ENCODE data around the gene MMRN1.

DNA sequence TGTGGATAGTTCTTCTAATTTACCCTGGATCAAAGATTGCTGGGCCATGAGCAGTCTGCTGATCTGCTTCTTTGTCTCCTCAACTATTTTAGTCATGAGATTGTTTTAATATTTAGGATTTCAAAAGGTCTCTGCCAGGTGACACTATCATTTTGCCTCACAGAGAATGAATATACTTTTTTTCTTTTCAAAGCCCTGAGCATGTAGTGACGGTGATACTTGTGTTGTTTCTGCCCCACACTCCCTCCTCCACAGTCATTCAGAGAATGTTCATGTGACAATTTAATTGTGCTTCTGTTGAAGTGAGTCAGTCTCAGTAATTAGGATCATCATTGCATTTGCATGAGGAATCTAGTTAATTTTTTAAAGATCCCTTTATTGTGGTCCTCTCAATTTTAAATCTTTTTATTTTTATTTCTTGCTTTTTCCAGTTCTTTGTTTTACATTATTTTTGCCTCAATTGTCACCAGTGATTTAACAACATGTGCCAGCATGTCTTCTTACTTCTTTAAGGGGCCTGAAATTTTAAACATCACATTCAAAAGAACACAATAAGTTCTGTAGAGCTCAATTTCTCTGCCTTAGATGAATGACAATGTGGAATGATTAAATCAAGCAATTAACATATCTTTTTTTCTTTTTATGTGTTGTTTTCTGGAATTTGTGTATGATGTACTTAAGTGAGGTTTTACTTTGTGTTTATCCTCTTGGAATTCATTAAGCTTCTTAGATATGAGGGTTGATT, 12.3 kb downstream of the MMRN1 start:
- no peak for TF ChIP-seq BACH2 (CRISPR knock-in tag; IDR thresholded peaks at IDR 0.05; ENCODE audit: borderline replicate concordance)
- TF ChIP-seq RARB (CRISPR knock-in tag; IDR thresholded peaks at IDR 0.05), result no peak
- no peak for TF ChIP-seq ZFP30 (CRISPR knock-in tag; IDR thresholded peaks at IDR 0.05)
- TF ChIP-seq, protein P1, sequence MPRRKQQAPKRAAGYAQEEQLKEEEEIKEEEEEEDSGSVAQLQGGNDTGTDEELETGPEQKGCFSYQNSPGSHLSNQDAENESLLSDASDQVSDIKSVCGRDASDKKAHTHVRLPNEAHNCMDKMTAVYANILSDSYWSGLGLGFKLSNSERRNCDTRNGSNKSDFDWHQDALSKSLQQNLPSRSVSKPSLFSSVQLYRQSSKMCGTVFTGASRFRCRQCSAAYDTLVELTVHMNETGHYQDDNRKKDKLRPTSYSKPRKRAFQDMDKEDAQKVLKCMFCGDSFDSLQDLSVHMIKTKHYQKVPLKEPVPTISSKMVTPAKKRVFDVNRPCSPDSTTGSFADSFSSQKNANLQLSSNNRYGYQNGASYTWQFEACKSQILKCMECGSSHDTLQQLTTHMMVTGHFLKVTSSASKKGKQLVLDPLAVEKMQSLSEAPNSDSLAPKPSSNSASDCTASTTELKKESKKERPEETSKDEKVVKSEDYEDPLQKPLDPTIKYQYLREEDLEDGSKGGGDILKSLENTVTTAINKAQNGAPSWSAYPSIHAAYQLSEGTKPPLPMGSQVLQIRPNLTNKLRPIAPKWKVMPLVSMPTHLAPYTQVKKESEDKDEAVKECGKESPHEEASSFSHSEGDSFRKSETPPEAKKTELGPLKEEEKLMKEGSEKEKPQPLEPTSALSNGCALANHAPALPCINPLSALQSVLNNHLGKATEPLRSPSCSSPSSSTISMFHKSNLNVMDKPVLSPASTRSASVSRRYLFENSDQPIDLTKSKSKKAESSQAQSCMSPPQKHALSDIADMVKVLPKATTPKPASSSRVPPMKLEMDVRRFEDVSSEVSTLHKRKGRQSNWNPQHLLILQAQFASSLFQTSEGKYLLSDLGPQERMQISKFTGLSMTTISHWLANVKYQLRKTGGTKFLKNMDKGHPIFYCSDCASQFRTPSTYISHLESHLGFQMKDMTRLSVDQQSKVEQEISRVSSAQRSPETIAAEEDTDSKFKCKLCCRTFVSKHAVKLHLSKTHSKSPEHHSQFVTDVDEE (CRISPR knock-in tag; IDR thresholded peaks at IDR 0.05), result no peak
- no peak for TF ChIP-seq ZNF565 (CRISPR knock-in tag; conservative IDR thresholded peaks at IDR 0.05; ENCODE audit: low read depth)
- TF ChIP-seq, protein P2, sequence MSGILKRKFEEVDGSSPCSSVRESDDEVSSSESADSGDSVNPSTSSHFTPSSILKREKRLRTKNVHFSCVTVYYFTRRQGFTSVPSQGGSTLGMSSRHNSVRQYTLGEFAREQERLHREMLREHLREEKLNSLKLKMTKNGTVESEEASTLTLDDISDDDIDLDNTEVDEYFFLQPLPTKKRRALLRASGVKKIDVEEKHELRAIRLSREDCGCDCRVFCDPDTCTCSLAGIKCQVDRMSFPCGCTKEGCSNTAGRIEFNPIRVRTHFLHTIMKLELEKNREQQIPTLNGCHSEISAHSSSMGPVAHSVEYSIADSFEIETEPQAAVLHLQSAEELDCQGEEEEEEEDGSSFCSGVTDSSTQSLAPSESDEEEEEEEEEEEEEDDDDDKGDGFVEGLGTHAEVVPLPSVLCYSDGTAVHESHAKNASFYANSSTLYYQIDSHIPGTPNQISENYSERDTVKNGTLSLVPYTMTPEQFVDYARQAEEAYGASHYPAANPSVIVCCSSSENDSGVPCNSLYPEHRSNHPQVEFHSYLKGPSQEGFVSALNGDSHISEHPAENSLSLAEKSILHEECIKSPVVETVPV (CRISPR knock-in tag; IDR thresholded peaks at IDR 0.05), result no peak
- TF ChIP-seq, protein P3, sequence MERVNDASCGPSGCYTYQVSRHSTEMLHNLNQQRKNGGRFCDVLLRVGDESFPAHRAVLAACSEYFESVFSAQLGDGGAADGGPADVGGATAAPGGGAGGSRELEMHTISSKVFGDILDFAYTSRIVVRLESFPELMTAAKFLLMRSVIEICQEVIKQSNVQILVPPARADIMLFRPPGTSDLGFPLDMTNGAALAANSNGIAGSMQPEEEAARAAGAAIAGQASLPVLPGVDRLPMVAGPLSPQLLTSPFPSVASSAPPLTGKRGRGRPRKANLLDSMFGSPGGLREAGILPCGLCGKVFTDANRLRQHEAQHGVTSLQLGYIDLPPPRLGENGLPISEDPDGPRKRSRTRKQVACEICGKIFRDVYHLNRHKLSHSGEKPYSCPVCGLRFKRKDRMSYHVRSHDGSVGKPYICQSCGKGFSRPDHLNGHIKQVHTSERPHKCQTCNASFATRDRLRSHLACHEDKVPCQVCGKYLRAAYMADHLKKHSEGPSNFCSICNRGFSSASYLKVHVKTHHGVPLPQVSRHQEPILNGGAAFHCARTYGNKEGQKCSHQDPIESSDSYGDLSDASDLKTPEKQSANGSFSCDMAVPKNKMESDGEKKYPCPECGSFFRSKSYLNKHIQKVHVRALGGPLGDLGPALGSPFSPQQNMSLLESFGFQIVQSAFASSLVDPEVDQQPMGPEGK (CRISPR knock-in tag; IDR thresholded peaks at IDR 0.05; ENCODE audit: borderline replicate concordance), result no peak
- no peak for TF ChIP-seq PPARA (CRISPR knock-in tag; IDR thresholded peaks at IDR 0.05; ENCODE audit: borderline replicate concordance)
